Stimulated activated CD4-positive, alpha-beta T cell treated with anti-CD3 and anti-CD28 coated beads, TNF-alpha, amount 100 ng/mL, for 48 hours (primary cell): ENCODE measurements around the gene EPS15.
"Not testable (repeated sequence)": the region's sequence is repeated elsewhere in the genome, so short reads cannot be mapped to it uniquely, and the experiment has no call there.

Source experiments
- DNase-seq, 3 donors: peaks; one replicate each; pipeline ENCODE4 v3.0.0-alpha.2; 2020; ENCODE audit warnings: low read depth in 3 of 3

The EPS15 gene

GRCh38 chr1:51519048-51519864, at the start of gene EPS15:
EPS15 (minus strand) TSS chr1:51519266; CDS start chr1:51519231, 35 bp downstream.
- peak; percentile 81 to 90 (median 84) for DNase-seq

DNA sequence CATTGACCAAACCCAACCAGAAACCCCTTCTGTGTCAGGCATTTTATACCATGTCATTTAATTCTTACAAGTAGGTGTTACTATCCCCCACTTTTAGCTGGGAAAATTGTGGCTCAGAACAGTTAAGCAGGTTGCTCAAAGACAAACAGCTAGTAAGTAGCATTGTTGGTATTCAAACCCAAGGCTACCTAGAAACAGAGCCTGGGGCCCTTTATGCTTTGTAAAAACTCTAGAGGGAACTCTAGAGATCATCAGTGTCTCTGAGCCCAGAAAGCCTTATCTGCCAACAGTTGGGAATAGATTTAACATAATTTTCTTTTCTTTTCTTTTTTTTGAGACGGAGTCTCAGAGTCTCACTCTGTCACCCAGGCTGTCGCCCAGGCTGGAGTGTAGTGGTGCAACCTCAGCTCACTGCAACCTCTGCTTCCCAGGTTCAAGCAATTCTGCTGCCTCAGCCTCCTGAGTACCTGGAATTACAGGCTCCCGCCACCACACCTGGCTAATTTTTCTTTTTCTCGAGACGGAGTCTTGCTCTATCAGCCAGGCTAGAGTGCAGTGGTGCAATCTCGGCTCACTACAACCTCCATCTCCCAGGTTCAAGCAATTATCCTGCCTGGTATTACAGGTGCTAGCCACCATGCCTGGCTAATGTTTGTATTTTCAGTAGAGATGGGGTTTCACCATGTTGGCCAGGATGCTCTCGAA, 49.3 kb upstream of the EPS15 start:
- DNase-seq, result no peak

DNA sequence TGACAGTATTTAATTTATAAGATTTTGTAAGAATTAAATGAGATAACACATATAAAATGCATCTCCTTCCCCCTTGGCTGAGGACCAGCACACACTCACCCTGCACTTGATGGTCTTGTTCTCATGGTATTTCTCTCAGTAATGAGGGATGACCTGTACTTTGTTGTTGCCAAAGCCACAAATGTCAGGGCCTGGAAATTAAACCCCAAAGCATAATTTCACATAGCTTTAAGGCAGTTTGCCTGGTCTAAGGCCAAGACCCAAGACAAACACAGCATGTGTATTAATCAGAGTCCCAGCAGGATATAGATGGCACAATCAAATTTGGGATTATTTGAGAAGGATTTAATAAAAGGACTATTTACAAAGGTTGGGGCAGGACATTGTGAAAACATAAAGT, 48.6 kb upstream of the EPS15 start:
- DNase-seq, result no peak

- no peak for DNase-seq
Measured at GRCh38 chr1:51566260-51566659, 47.2 kb upstream of the EPS15 start.

- no peak for DNase-seq
Measured at GRCh38 chr1:51565009-51565408, 45.9 kb upstream of the EPS15 start.

DNA sequence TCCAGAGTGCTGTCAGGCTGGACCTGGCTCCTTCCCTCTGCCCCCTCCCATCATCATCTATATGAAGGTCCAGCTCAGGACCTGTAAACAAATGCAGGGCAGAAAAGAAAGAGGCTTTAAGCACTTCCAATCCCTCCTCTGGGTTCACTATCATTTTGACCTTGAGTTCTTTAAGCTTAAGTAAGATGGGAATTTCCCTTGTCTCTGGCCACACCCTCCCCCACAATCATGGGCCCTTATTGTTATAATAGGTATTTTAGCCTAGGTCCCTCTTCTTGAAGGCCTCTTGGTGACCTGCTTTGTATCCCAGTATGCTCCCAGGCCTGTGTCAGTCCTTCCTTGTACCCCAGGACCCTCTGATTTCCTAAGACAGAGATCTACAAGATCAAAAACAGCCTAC, 45.1 kb upstream of the EPS15 start:
- DNase-seq, result no peak

GRCh38 chr1:51561702-51562101, 42.6 kb upstream of the EPS15 start:
- DNase-seq, result no peak

GRCh38 chr1:51560895-51561294, 41.8 kb upstream of the EPS15 start:
- not testable (repeated sequence) for DNase-seq

DNA sequence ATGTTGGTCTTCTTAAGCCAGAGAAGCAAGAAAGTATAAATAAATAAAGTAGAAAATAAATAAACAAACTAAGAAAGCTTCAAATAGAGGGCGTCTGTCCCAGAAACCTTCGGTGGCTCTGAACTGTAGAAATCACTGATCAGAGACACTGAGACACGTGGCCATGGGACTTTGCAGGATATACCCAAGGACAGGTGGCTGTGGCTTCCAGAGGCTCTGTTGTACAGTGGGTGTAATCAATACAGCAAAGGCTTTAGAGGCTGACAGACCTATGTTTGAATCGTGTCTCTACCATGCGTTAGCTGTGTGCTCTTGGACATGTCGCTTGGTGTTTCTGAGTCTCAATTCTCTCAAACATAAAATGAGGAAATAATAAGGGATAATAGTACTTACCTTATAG, 41.0 kb upstream of the EPS15 start:
- no peak for DNase-seq

- no peak for DNase-seq
Measured at GRCh38 chr1:51559501-51559900, 40.4 kb upstream of the EPS15 start.

DNA sequence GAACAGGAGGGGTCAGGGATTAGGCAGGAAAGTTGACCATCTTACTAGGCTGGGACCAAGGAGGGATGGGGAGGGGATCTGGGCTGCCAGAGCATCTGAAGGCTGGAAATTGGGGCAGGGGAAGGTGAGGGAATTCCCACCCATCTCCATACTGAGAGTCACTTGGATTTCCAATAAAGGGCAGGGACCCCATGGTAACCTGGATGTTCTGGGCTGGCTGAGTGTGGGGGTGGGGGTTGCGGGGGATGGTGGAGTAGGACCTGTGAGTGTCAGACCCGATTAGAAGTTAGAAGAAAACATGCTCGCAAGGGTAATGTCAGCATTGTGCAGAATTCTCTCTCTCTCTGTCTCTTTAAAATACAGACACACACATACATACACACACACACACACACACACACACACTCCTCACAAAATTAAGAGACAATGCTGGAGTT, 40.0 kb upstream of the EPS15 start:
- DNase-seq, result no peak

DNA sequence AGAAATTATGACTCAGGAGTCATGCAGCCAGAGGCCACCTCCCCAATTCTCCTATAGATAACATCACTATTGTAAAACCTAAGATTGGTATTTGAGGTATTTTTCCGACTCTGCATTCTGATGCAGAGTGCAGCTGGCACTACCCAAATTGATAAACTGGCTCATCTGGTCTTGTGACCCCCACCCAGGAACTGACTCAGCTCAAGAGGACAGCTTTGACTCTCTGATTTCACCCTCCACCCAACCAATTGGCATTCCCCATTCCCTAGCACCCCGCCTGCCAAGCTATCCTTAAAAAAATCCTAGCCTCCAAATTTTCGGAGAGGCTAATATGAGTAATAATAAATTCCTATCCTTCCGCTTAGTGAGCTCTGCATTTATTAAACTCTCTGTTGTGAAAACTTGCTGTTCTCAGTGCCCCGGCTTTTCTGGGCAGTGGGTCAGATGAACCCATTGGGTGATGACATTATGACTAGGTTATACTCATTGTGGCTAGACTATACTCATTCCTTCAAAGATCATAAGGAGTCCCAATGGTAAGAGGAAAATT, 39.4 kb upstream of the EPS15 start:
- DNase-seq, result no peak

GRCh38 chr1:51557168-51557567, 38.1 kb upstream of the EPS15 start:
- DNase-seq, result no peak

- DNase-seq, result no peak
Measured at GRCh38 chr1:51555866-51556619, 37.0 kb upstream of the EPS15 start.

- DNase-seq, result no peak
Measured at GRCh38 chr1:51553911-51554310, 34.8 kb upstream of the EPS15 start.

DNA sequence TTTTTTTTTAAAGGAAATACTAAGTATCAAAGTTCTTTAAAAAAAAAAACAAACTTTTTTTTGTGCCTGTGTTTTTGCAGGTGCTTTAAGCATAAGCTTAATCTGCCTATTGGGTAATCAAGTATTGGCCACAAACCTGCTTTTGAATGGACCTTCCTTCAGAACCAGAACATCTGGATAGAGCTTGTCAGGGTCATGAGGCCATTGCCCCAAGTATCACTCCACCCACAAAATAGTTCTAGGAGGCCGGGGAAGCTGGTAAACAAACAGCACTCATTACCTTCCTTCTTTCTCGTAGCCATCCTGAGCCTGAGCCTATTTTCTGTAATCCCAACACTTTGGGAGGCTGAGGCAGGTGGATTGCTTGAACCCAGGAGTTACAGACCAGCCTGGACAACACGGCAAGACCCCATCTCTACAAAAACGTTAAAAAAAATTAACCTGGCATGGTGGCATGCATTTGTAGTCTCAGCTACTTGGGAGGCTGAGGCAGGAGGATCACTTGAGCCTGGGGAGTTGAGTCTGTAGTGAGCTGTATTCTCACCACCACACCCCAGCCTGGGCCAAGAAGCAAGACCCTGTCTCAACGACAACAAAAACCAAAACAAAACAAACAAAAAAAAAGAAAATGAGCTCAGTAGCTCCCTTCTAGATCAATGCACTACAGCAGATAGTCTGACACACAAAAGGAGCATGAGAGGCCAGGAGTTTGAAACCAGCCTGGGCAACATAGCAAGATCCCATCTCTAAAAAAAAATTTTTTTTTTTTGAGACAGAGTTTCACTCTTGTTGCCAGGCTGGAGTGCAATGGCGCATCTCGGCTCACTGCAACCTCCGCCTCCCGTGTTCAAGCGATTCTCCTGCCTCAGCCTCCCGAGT, 34.1 kb upstream of the EPS15 start:
- DNase-seq, result no peak

- DNase-seq, result no peak
Measured at GRCh38 chr1:51551848-51552296, 32.8 kb upstream of the EPS15 start.

DNA sequence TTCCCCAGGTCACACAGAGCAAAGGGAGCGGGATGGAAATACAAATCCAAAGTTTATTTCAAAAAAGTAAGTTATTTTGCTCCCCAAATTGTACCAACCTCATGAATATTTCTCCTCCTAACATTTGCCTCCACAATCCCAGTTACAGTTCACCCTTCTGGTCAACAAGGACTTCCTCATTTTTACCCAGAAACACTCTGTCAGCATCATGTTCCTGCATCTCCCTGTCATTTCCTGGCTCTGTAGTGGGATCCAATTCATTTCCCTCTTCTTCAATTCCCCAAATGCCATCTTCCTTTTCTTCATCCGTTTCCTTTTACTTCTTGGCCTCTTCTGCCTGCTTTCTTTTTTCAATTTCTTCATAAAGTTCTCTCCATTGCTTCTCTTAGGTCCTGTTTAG, 32.0 kb upstream of the EPS15 start:
- DNase-seq, result no peak

DNA sequence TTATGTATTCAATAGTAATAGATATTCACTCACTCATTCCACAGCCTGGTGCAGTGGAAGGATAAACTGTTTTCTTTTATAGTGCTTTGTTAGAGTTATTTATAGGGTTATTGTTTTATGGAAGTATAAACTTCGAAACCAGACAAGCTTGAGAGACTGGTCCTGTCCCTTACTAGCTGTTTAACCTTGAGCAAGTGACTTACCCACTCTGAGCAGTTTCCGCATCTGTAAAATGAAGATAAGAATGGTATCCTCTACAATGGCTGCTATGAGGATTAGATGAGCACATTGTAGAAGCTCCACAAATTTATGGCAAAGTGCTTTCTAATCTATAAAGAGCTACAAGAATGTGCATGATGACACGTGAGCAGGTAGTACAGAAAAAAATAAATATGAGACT, 30.8 kb upstream of the EPS15 start:
- no peak for DNase-seq

GRCh38 chr1:51549016-51549619, 30.1 kb upstream of the EPS15 start:
- no peak for DNase-seq

GRCh38 chr1:51543858-51544257, 24.8 kb upstream of the EPS15 start:
- DNase-seq, result no peak
